Lower leg skin (tissue), 4 donors: ENCODE data around the gene CPNE6. TPM values are rescaled to one million over a fixed set of nuclear protein-coding genes. Genes with fewer than 3 reads are reported as not detected.

Experiments used
- DNase-seq, 2 donors: peaks; one replicate each; pipeline ENCODE4 v3.0.0-alpha.2; 2019; ENCODE audit warnings: low spot score in 2 of 2
- H3K4me3 ChIP-seq: fragments of 200-600 bp; sonication (generic); 2 replicates; pipeline ENCODE4 v1.5.1; 2017; ENCODE audit warnings: mild to moderate bottlenecking, low read depth; ENCODE audit not compliant: poor library complexity, severe bottlenecking
- POLR2A ChIP-seq, 2 donors: fragments of 450-650 bp; IDR thresholded peaks; one replicate each; pipeline ENCODE4 v1.6.1; 2016 to 2017; ENCODE audit warnings: antibody characterized with exemption in 2 of 2, mild to moderate bottlenecking in 1 of 2, moderate library complexity in 1 of 2
- WGBS, 2 donors: methylation state at CpG; one replicate each; pipeline ENCODE4 v1.1.5; 2018; 5-methylcytosine and 5-hydroxymethylcytosine counted together
- intact Hi-C: fragments of 100-400 bp; cut with DNase I; formaldehyde crosslinking; loops from one replicate; pipeline ENCODE4 v1.15.0; 2023; ENCODE audit warnings: low total_unique reads
- total RNA-seq, 4 donors: library from RNA; depleted of rRNA; stranded (reverse); fragments of >200 nt; gene quantifications; one replicate each; pipeline ENCODE4 v1.1.0, GENCODE V29; 2016
- TF ChIP-seq, protein P1 (sequence below), 3 donors: fragments of 450-650 bp; IDR thresholded peaks; one replicate each; pipeline ENCODE4 v1.5.1; 2016; ENCODE audit warnings: antibody characterized with exemption in 3 of 3, mild to moderate bottlenecking in 3 of 3, moderate library complexity in 2 of 3

The CPNE6 gene
- total RNA-seq, 4 donors from 2014 or later: 0.39 TPM; not detected in 3

DNA sequence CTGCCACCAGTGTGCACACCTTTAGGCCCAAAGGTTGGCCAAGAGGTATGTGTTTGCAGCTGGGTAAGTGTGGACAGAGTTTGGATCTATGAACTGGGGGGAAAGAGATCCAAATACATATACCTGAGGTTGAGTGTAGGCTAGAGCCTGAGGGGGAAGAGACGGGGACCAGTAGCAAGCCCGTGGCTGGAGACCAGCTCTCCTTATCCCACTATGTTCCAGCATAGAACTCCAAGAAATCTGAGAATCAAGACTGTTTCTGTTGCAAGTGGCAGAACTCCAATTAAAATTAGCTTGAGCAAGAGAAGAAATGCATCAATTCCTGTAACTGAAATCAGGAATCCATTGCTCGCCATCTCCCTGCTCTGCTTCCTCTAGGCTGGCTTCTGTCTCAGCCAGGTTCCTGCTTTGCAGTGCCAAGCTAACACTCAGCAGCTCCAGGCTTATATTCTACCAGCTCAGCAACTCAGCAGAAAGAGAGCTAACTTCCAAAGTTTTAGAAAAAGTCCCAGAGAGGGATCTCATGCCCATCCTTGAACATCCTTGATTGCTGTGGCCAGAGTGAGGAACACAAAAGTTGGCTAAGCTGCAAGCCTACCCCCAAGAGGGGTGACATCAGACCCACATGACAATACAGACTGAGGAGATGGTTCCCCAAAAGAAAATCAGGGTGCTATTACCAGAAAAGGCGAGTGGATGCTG lies 21.3 kb downstream of the CPNE6 start:
- WGBS, 2 donors: 70 to 81% methylated on average over 4 of the region's 4 CpGs
- TF ChIP-seq POLR2A (IDR thresholded peaks at IDR 0.05): no peak
- TF ChIP-seq, protein P1, sequence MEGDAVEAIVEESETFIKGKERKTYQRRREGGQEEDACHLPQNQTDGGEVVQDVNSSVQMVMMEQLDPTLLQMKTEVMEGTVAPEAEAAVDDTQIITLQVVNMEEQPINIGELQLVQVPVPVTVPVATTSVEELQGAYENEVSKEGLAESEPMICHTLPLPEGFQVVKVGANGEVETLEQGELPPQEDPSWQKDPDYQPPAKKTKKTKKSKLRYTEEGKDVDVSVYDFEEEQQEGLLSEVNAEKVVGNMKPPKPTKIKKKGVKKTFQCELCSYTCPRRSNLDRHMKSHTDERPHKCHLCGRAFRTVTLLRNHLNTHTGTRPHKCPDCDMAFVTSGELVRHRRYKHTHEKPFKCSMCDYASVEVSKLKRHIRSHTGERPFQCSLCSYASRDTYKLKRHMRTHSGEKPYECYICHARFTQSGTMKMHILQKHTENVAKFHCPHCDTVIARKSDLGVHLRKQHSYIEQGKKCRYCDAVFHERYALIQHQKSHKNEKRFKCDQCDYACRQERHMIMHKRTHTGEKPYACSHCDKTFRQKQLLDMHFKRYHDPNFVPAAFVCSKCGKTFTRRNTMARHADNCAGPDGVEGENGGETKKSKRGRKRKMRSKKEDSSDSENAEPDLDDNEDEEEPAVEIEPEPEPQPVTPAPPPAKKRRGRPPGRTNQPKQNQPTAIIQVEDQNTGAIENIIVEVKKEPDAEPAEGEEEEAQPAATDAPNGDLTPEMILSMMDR (IDR thresholded peaks at IDR 0.05): no peak
- DNase-seq: no peak
- no peak overlapping the region for H3K4me3 ChIP-seq
- intact Hi-C loops: loop anchor here (10.0 kb wide), 1 partner anchor 78 kb away; no protein-coding TSS in a partner anchor

DNA sequence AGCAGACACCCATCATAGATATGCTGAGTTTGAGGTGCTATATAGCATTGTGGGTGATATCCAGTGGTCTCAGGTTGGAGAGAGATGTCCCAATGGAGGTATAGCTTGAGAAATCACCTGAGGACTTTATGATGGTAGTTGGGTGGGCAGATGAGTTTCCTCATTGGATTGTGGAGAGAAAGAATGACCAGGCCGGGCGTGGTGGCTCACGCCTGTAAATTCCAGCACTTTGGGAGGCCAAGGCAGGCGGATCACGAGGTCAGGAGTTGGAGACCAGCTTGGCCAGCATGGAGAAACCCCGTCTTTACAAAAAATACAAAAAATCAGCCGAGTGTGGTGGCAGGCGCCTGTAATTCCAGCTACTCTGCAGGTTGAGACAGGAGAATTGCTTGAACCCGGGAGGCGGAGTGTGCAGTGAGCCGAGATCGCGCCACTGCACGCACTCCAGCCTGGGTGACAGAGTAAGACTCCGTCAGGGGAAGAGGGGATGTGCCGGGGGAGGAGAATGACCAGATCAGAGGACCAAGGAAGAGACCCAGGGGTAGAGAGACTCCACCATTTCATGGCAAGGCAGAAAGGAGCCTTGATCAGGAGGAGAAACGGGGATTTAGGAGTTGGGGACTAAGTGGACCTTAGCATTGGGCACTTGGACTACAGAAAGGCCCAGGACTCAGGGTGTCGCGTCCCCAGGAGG lies 22.0 kb downstream of the CPNE6 start:
- intact Hi-C loops: loop anchor here (10.0 kb wide), 1 partner anchor 79 kb away; no protein-coding TSS in a partner anchor
- no peak for DNase-seq
- 59 to 60% methylated on average over 19 of the region's 19 CpGs for WGBS, 2 donors
- H3K4me3 ChIP-seq: no peak overlapping the region
- TF ChIP-seq, protein P1 (IDR thresholded peaks at IDR 0.05): no peak
- no peak for TF ChIP-seq POLR2A (IDR thresholded peaks at IDR 0.05)

DNA sequence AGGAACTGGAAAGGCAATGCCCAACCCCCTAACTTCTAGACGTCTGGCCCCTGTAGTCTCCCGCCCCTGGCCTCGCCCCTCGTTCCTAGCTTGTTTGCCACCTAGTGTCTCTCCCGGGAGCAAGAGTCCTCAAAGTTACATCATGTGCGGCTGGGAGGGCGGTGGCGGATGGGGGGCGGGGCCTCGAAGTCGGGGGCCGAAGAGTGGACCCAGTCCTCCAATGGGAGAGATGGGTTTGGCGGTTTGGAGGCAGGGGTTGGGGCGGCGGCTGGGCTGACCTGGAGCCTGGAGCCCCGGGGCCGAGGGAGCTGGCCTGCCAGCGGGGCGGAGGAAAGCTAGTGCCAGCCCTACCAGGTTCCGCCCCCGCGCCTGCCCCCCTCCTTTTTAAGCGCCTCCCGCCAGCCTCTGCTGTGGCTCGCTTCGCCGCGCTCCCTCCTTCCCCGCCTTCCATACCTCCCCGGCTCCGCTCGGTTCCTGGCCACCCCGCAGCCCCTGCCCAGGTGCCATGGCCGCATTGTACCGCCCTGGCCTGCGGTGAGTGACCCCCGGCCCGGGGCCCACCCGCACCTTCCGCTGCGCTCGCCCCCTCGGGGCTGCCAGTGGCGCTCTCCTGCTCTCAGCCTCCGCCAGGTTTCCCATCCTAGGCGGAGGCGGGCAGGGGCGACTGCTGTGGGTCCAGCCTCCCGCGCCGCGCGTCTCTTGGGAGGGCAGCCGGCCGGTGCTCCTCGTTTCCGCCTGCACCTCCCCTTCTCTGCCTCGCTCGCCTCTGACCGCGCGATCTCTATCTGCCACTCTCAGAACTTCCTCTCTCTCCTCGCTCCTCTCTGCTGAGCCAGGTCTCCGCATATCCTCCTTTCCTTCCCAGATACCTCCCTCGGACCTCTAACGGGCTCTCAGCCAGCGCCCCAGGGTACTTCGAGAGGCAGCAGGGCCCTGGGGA lies 22.8 kb downstream of the CPNE6 start, which contains the start of gene PCK2:
TSS of gene PCK2 (plus strand) at position 411 of the 940 bp plus-strand sequence. CDS start at position 506, 95 bp downstream.
- DNase-seq: peak; percentile 93 to 99
- intact Hi-C loops: loop anchor here (10.0 kb wide), 1 partner anchor 79 kb away; no protein-coding TSS in a partner anchor
- WGBS, 2 donors: 1% methylated on average over 53 to 65 of the region's 68 CpGs
- H3K4me3 ChIP-seq: peak within 1 kb of the TSS; percentile 73
- TF ChIP-seq POLR2A (IDR thresholded peaks at IDR 0.05): no peak
- TF ChIP-seq, protein P1 (IDR thresholded peaks at IDR 0.05): peak in 1 of 3 donors; percentile 20

DNA sequence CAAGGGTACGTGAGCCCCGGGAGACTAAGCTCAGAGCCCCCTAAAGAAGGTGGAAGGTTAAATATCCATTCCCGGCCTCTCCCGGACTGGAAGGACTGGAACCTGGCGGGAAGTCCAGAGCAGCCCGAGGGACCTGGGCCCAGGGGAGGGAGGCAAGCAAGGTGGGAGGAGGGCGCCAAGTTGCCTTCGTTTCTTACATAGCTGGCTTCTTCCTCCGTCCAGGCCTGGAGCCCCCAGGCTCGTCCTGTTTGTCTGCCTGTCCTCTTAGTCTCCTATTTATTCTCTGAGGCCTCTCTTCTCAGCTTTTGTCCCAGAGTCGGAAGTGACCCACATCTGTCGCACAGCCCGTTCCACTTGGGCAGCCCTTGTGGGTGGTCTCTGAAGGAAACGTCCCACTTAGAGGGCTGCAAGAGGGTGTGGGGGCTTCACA lies 23.5 kb downstream of the CPNE6 start:
- peak overlapping the region; percentile 73 for H3K4me3 ChIP-seq
- 5 to 8% methylated on average over 14 of the region's 14 CpGs for WGBS, 2 donors
- no peak for DNase-seq
- intact Hi-C loops: loop anchor here (10.0 kb wide), 1 partner anchor 80 kb away; no protein-coding TSS in a partner anchor
- no peak for TF ChIP-seq POLR2A (IDR thresholded peaks at IDR 0.05)
- TF ChIP-seq, protein P1 (IDR thresholded peaks at IDR 0.05): no peak
